Neural cell (in vitro differentiated cells): ENCODE data around the gene PDF. TPM values are rescaled to one million over a fixed set of nuclear protein-coding genes. Genes with fewer than 3 reads are reported as not detected.

ENCODE experiments used
- H2AFZ ChIP-seq: fragments of 200-600, 300-800 bp; sonication (generic), shearing (Covaris generic); 2 replicates; pipeline ENCODE4 v1.6.0; 2014; ENCODE audit warnings: low read depth, mild to moderate bottlenecking, antibody characterized with exemption, low read length, moderate library complexity
- H3F3A ChIP-seq: fragments of 200-600 bp; shearing (Covaris generic); 2 replicates; pipeline ENCODE4 v1.6.1; 2016; ENCODE audit warnings: mild to moderate bottlenecking, moderate library complexity, mixed read lengths, antibody characterized with exemption, low read length; ENCODE audit not compliant: insufficient read depth, poor library complexity, severe bottlenecking
- H3K27ac ChIP-seq: fragments of 200-600, 300-800 bp; sonication (generic), shearing (Covaris generic); 2 replicates; pipeline ENCODE4 v1.5.1; 2014; ENCODE audit warnings: mild to moderate bottlenecking, low read length, moderate library complexity
- H3K27me3 ChIP-seq: fragments of 300-800, 200-600 bp; sonication (generic), shearing (Covaris generic); 2 replicates; pipeline ENCODE4 v1.6.0; 2014; ENCODE audit warnings: mild to moderate bottlenecking, low read depth, low read length, moderate library complexity; ENCODE audit not compliant: insufficient read depth
- H3K36me3 ChIP-seq: fragments of 300-800, 200-600 bp; sonication (generic), shearing (Covaris generic); 2 replicates; pipeline ENCODE4 v1.5.1; 2014; ENCODE audit warnings: mild to moderate bottlenecking, antibody characterized with exemption, low read length, moderate library complexity; ENCODE audit not compliant: insufficient read depth
- H3K4me2 ChIP-seq: fragments of 300-800, 200-600 bp; sonication (generic), shearing (Covaris generic); 2 replicates; pipeline ENCODE4 v1.6.0; 2014; ENCODE audit warnings: mild to moderate bottlenecking, low read length
- H3K4me3 ChIP-seq: fragments of 300-800, 200-600 bp; sonication (generic), shearing (Covaris generic); 2 replicates; pipeline ENCODE4 v1.5.1; 2014; ENCODE audit warnings: mild to moderate bottlenecking, low read length, moderate library complexity
- H3K79me2 ChIP-seq: fragments of 200-600 bp; shearing (Covaris generic); replicated peaks from 2 replicates; pipeline ENCODE4 v1.6.0; 2014; ENCODE audit warnings: mild to moderate bottlenecking, low read length, moderate library complexity; ENCODE audit not compliant: insufficient read depth
- H3K9ac ChIP-seq: fragments of 300-800, 200-600 bp; sonication (generic), shearing (Covaris generic); 2 replicates; pipeline ENCODE4 v1.6.1; 2016; ENCODE audit warnings: mild to moderate bottlenecking, low read length, mixed read lengths
- H3K9me2 ChIP-seq: fragments of 200-600 bp; shearing (Covaris generic); 2 replicates; pipeline ENCODE4 v1.6.1; 2016; ENCODE audit warnings: mild to moderate bottlenecking, low read length, mixed read lengths; ENCODE audit not compliant: insufficient read depth
- H3K9me3 ChIP-seq: fragments of 200-600, 300-800 bp; sonication (generic), shearing (Covaris generic); 2 replicates; pipeline ENCODE4 v1.6.1; 2016; ENCODE audit warnings: mild to moderate bottlenecking, mixed run types, low read length, moderate library complexity, mixed read lengths
- H4K20me1 ChIP-seq: fragments of 200-600 bp; shearing (Covaris generic); 2 replicates; pipeline ENCODE4 v1.6.1; 2016; ENCODE audit warnings: mild to moderate bottlenecking, mixed run types; ENCODE audit not compliant: insufficient read depth
- CTCF ChIP-seq: fragments of 450-650 bp; IDR thresholded peaks from 2 replicates; pipeline ENCODE4 v1.5.1; 2014; ENCODE audit warnings: antibody characterized with exemption, mild to moderate bottlenecking, moderate library complexity; ENCODE audit not compliant: poor library complexity, severe bottlenecking
- EP300 ChIP-seq: fragments of 450-650 bp; conservative IDR thresholded peaks from 2 replicates; pipeline ENCODE4 v1.6.1; 2014; ENCODE audit warnings: antibody characterized with exemption, mild to moderate bottlenecking, moderate library complexity; ENCODE audit not compliant: poor library complexity, severe bottlenecking
- EZH2 ChIP-seq: fragments of 200-600, 300-800 bp; shearing (Covaris generic), sonication (generic); IDR thresholded peaks from 2 replicates; pipeline ENCODE4 v1.6.1; 2014; ENCODE audit warnings: antibody characterized with exemption, low read length, borderline replicate concordance, mild to moderate bottlenecking; ENCODE audit not compliant: insufficient read depth, poor library complexity, severe bottlenecking
- MXI1 ChIP-seq: fragments of 450-650 bp; conservative IDR thresholded peaks from 2 replicates; pipeline ENCODE4 v1.6.1; 2014; ENCODE audit warnings: antibody characterized with exemption, mild to moderate bottlenecking; ENCODE audit not compliant: poor library complexity, severe bottlenecking
- POLR2AphosphoS5 ChIP-seq: IDR thresholded peaks from 2 replicates; pipeline ENCODE4 v1.6.1; 2012
- RAD21 ChIP-seq: fragments of 450-650 bp; conservative IDR thresholded peaks from 2 replicates; pipeline ENCODE4 v1.6.1; 2014; ENCODE audit warnings: antibody characterized with exemption, mild to moderate bottlenecking, moderate library complexity
- REST ChIP-seq: IDR thresholded peaks from 2 replicates; pipeline ENCODE4 v1.6.1; 2012; ENCODE audit warnings: borderline replicate concordance
- SMC3 ChIP-seq: fragments of 450-650 bp; conservative IDR thresholded peaks from 2 replicates; pipeline ENCODE4 v1.6.1; 2014; ENCODE audit warnings: antibody characterized with exemption, mild to moderate bottlenecking, moderate library complexity; ENCODE audit not compliant: poor library complexity
- TAF1 ChIP-seq: IDR thresholded peaks from 2 replicates; pipeline ENCODE4 v1.6.1; 2012; ENCODE audit warnings: low read depth
- polyA plus RNA-seq: library from polyadenylated mRNA; depleted of rRNA; stranded (reverse); fragments of >200 nt; gene quantifications from 2 replicates; pipeline ENCODE4 v1.2.3, GENCODE V29; 2014

PDF gene
- polyA plus RNA-seq, 1 donor from 2014 or later, result 5.1 TPM

GRCh38 chr16:69301861-69302260 is 28.5 kb downstream of the PDF start:
- no peaks in the 10 kb centered on the region for H3K9me3 ChIP-seq
- no peak overlapping the region for H3K27ac ChIP-seq
- no peaks in the 10 kb centered on the region for H4K20me1 ChIP-seq
- H3K79me2 ChIP-seq, result no peaks in the 10 kb centered on the region
- no peak overlapping the region for H3K4me2 ChIP-seq
- H3K27me3 ChIP-seq, result no peaks in the 10 kb centered on the region
- no peaks in the 10 kb centered on the region for H3K36me3 ChIP-seq
- no peaks in the 10 kb centered on the region for H3K9me2 ChIP-seq
- H2AFZ ChIP-seq, result no peak overlapping the region
- no peak for TF ChIP-seq EP300
- no peak for TF ChIP-seq REST
- no peak for TF ChIP-seq CTCF
- TF ChIP-seq RAD21, result no peak
- no peak for TF ChIP-seq TAF1
- TF ChIP-seq EZH2, result no peak
- TF ChIP-seq SMC3, result no peak
- no peak for TF ChIP-seq MXI1
- no peak for TF ChIP-seq POLR2AphosphoS5
- H3F3A ChIP-seq, result no peaks in the 10 kb centered on the region
- H3K9ac ChIP-seq, result no peak overlapping the region
- H3K4me3 ChIP-seq, result no peak overlapping the region

- Histone ChIP-seq H3K36me3 (no peaks in the 10 kb centered on the region), H3K4me2 (no peak overlapping the region), H3K9me3 (no peaks in the 10 kb centered on the region), H4K20me1 (no peaks in the 10 kb centered on the region), H3F3A (no peaks in the 10 kb centered on the region), H3K9ac (no peak overlapping the region), H3K27me3 (no peaks in the 10 kb centered on the region), H2AFZ (no peak overlapping the region), H3K79me2 (no peaks in the 10 kb centered on the region), H3K4me3 (no peak overlapping the region), H3K27ac (no peak overlapping the region), H3K9me2 (no peaks in the 10 kb centered on the region)
- no peak for TF ChIP-seq TAF1
- no peak for TF ChIP-seq EZH2
- no peak for TF ChIP-seq MXI1
- TF ChIP-seq EP300, result no peak
- TF ChIP-seq REST, result no peak
- no peak for TF ChIP-seq SMC3
- TF ChIP-seq POLR2AphosphoS5, result no peak
- no peak for TF ChIP-seq CTCF
- no peak for TF ChIP-seq RAD21
These were observed 29.2 kb downstream of the PDF start for GRCh38 chr16:69301187-69301586.
